Endothelial cell (in vitro differentiated cells): ENCODE results near the gene CNBP. TPM values are rescaled to one million over a fixed set of nuclear protein-coding genes. Genes with fewer than 3 reads are reported as not detected.

ENCODE experiments used
- DNase-seq: peaks from one replicate; pipeline ENCODE4 v3.0.0; 2021; ENCODE audit warnings: low spot score
- H3K27ac Mint-ChIP-seq: one replicate; pipeline ENCODE4 v1.8.0; 2021; ENCODE audit warnings: mixed read lengths, inconsistent platforms; ENCODE audit not compliant: unreplicated experiment
- H3K27me3 Mint-ChIP-seq: one replicate; pipeline ENCODE4 v1.8.0; 2021; ENCODE audit warnings: mild to moderate bottlenecking, moderate library complexity, mixed read lengths, inconsistent platforms; ENCODE audit not compliant: unreplicated experiment
- H3K36me3 Mint-ChIP-seq: one replicate; pipeline ENCODE4 v1.8.0; 2021; ENCODE audit warnings: mild to moderate bottlenecking, low read depth, mixed read lengths, inconsistent platforms; ENCODE audit not compliant: unreplicated experiment
- H3K4me1 Mint-ChIP-seq: one replicate; pipeline ENCODE4 v1.8.0; 2021; ENCODE audit warnings: mild to moderate bottlenecking, mixed read lengths, inconsistent platforms; ENCODE audit not compliant: unreplicated experiment
- H3K4me3 Mint-ChIP-seq: one replicate; pipeline ENCODE4 v1.8.0; 2021; ENCODE audit warnings: mild to moderate bottlenecking, mixed read lengths, inconsistent platforms; ENCODE audit not compliant: unreplicated experiment
- H3K9me3 Mint-ChIP-seq: one replicate; pipeline ENCODE4 v1.8.0; 2021; ENCODE audit warnings: mixed read lengths, inconsistent platforms; ENCODE audit not compliant: unreplicated experiment
- total RNA-seq: library from RNA; stranded (reverse); fragmentation: NEBNext Ultra II Directional; extraction: Animal tissue kit (Norgen Biotek cat#: 25700); gene quantifications from one replicate; pipeline ENCODE4 v1.2.1, GENCODE V29; 2021; ENCODE audit not compliant: unreplicated experiment
- TF ChIP-seq, protein P1 (sequence below): fragments of 200-600 bp; sonication (generic); IDR thresholded peaks from one replicate; pipeline ENCODE4 v1.5.0; 2021; ENCODE audit warnings: antibody characterized with exemption; ENCODE audit not compliant: unreplicated experiment

The CNBP gene
- total RNA-seq, 1 donor from 2014 or later, result 192 TPM

DNA sequence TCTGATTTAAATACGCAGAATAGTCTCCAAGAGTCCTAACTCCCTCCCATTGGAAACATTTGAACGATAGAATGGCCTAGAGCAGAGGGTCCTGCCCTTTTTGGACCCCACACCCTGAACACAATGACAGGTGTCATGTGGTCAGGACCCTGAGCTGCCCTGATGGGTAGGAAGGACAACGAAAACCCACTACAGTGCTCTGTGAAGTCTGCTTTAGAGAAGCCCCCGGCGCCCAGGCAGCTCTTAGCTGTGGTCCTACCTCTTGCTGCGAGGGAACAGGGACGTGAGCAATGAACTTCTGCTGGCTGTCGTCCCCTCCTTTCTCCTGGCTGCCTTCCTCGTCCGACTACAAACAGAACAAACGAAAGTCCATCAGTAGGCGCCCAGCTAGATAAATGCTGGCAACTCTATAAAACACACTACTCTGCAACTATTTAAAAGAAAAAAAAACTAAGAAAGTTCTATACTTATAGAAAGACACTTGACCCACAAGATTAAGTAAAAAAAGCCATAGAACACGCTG is 53.3 kb downstream of the CNBP start:
- no peak for DNase-seq
- H3K36me3 Mint-ChIP-seq, result peaks cover 63% of the 10 kb centered on the region
- H3K27me3 Mint-ChIP-seq, result peaks cover 11% of the 10 kb centered on the region
- TF ChIP-seq, protein P1, sequence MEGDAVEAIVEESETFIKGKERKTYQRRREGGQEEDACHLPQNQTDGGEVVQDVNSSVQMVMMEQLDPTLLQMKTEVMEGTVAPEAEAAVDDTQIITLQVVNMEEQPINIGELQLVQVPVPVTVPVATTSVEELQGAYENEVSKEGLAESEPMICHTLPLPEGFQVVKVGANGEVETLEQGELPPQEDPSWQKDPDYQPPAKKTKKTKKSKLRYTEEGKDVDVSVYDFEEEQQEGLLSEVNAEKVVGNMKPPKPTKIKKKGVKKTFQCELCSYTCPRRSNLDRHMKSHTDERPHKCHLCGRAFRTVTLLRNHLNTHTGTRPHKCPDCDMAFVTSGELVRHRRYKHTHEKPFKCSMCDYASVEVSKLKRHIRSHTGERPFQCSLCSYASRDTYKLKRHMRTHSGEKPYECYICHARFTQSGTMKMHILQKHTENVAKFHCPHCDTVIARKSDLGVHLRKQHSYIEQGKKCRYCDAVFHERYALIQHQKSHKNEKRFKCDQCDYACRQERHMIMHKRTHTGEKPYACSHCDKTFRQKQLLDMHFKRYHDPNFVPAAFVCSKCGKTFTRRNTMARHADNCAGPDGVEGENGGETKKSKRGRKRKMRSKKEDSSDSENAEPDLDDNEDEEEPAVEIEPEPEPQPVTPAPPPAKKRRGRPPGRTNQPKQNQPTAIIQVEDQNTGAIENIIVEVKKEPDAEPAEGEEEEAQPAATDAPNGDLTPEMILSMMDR, result no peak
- no peaks in the 10 kb centered on the region for H3K9me3 Mint-ChIP-seq
- H3K27ac Mint-ChIP-seq, result no peak overlapping the region
- H3K4me1 Mint-ChIP-seq, result no peaks in the 10 kb centered on the region
- H3K4me3 Mint-ChIP-seq, result no peak overlapping the region

DNA sequence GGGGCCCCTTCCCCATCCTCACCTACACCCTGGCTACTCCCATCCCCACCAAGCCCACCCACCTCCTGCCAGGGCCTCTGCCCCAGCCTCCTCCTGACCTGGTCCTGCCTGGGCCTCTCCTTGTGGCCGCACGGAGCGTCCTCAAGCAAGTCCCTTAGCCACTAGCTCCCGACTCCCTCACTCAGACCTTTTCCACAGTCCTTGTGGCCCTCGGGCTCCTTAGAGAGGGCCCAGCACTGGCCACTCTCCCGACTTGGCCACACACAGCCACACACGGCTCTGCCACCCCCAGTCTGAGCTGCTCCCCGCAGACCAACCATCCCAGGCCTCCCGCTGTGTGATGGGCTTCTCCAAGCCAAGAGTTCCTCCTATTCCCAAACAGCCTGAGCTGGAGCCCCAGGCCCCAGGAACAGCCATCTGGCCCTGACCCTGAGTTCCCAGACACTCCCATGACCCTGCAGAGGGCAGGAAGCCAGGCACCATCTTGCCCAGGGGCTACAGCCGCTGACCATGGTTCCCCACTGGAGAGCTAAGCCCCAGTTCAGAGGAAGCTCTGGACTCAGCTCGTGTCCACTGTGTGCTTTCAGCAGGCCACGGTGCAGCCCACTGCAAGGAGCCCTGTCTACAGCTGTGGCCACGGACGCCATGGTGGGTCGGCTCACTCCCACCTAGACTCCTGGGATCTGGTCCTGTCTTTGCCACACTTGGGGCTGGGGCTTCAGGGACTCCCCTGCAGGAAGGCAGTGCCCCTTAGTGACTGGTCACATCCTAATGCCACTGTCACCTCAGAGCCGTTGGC is 55.1 kb downstream of the CNBP start:
- Mint-ChIP-seq H3K27ac (no peak overlapping the region), H3K36me3 (peaks cover 53% of the 10 kb centered on the region), H3K27me3 (peaks cover 11% of the 10 kb centered on the region), H3K9me3 (no peaks in the 10 kb centered on the region), H3K4me3 (peak overlapping the region; percentile 51), H3K4me1 (no peaks in the 10 kb centered on the region)
- TF ChIP-seq, protein P1, result no peak
- DNase-seq, result no peak

DNA sequence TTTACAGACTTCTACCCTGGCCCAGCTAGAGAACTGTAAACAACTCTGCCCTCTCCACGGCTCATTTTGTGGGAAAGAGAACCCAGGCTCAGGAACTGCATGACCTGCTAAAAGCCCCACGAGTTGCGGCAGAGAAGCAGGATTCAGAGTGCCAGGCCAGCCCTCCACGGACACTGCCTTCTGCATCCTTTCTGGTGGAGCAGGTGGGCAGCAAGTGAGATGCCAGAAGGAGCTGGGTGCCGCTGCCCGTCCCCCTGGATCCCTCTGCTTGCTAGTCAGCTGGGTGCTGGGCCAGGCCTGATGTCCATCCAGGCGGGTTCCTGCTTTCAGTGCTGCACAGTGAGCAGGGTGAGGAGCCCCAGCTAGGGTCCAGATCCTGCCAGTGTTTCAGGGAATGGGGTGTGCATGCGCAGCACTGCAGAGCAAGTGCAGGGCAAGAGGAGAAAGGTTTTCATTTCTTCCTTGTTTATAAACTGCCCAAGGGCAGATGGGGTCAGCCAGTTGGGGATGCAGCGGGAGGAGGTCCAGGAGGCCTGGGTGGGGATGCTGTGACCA is 56.9 kb downstream of the CNBP start:
- DNase-seq, result no peak

DNA sequence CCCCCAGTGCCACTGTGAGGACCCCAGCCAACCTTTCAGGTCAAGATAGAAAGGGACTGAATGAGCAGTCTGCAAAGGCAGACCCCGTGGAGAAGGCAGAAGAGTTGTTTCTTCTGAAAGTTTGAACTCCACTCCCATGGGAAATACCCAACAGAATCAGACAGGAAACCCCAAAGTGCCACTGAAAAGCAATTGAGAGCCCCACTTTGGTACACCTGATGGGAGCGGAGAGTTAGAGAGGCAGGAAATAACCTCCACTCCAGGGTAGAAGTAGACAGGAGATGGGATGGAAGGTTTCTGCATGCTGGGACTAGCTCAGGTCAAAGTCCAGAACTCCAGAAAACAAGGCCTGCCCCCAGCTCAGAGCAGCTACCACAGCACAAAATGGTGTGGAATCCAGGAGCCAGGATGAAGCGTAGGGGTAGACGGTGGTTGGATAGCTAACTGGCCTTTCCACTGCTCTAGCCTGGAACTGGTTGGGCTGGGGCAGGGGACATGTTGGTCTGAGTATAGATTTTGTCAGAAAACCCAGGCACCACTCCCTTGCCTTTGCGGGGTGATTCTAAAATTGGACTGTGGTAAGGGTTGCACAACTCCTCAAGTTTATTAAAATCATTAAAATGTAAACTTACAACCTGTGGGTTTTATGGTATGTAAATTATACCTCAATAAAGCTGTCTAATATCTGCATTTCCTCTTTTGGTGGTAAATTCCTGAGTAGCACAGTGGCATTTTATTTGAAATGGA is 60.2 kb downstream of the CNBP start:
- Mint-ChIP-seq H3K9me3 (no peaks in the 10 kb centered on the region), H3K36me3 (peaks cover 28% of the 10 kb centered on the region), H3K4me3 (peak overlapping the region; percentile 85), H3K27ac (no peak overlapping the region), H3K27me3 (peaks cover 11% of the 10 kb centered on the region), H3K4me1 (peaks cover 30% of the 10 kb centered on the region)
- TF ChIP-seq, protein P1, result no peak
- DNase-seq, result no peak

More for the DNA sequence above, 56.9 kb downstream of the CNBP start:
- Mint-ChIP-seq H3K4me1 (peaks cover 10% of the 10 kb centered on the region), H3K27me3 (peaks cover 13% of the 10 kb centered on the region), H3K9me3 (no peaks in the 10 kb centered on the region), H3K27ac (peak overlapping the region; percentile 62), H3K4me3 (peak overlapping the region; percentile 49), H3K36me3 (peaks cover 36% of the 10 kb centered on the region)
- TF ChIP-seq, protein P1, result no peak
